HL-60/S4 (cell line): Measurements from ENCODE around the gene SGF29.
"Not testable (repeated sequence)": the region's sequence is repeated elsewhere in the genome, so short reads cannot be mapped to it uniquely, and the experiment has no call there.

Experiments
- in situ Hi-C: fragments of 300-500 bp; cut with MboI; formaldehyde crosslinking; loops from 2 replicates; pipeline ENCODE4 v1.14.3; 2022; ENCODE audit warnings: low sequenced_read_pairs

The SGF29 gene

DNA sequence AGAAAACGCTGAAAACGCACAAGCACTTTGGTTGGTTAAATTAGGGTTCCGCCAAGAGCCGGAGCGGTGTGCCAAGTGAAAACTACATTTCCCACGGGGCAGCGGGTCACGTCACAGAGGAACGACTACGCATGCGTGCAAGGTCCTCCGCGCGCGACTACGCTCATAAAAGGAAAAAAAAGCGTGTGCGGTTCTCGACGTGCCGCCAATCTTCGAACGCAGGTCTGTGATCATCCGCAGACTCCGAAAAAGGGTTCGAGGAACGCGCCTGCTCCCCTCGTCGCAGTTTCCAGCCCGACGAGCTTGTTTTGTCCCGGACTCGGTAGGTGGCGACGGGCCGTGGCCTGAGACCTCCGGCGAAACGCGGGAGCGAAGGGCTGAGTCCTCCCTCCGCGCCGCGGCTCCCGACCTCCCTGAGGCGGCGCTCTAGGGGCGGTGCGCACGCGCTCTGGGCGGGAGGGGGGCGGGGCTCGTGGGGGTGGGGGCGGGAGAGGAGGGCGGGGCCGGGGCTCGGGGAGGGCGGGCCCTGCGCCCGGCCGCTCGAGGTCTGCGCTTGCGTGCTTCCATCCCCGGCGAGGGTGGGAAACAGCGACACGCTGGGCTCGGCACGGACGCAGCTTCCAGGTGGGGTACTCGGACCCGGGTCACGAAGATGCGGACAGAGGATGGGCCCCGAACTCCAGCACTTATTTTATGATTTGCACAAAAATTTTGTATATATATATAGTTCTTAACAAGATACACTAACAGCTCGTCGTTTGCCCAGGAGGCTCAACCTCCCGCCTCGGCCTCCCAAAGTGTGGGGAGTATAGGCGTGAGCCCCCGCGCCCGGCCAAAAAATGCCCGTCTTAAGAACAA, at the start of gene SGF29:
TSS of gene SGF29 (plus strand) at position 145 of the 858 bp plus-strand sequence. CDS start 27,150 bp downstream, outside the sequence.
- in situ Hi-C loops, result no loop called here

DNA sequence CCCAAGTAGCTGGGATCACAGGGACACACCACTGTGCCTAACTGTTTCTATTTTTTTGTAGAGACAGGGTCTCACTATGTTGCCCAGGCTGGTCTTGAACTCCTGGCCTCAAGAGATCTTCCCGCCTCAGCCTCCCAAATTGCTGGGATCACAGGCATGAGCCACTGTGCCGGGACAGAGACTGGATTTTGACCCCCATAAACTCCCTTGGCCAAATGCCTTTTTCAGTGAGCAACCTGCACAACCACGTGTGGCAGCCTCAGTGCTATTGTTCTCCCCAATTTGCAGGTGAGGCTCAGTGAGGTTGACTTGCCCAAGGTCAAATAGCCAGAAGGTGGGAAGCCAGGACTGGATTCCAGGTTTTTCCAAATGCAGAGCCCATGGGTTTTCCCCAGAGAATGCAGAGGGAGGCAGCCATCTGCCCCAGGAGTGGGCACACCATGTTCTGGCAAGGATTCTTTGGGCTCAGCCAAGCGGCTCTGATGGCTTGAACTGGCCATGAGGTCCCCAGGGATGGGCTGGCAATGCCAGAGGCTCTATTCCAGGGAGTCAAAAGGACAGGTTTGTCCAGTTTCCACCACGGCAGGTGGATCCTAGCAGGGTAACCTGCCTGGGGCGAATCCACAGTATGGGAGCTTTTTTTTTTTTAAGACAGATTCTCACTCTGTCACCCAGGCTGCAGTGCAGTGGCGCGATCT, 48.9 kb upstream of the SGF29 start:
- in situ Hi-C loops, result no loop called here

DNA sequence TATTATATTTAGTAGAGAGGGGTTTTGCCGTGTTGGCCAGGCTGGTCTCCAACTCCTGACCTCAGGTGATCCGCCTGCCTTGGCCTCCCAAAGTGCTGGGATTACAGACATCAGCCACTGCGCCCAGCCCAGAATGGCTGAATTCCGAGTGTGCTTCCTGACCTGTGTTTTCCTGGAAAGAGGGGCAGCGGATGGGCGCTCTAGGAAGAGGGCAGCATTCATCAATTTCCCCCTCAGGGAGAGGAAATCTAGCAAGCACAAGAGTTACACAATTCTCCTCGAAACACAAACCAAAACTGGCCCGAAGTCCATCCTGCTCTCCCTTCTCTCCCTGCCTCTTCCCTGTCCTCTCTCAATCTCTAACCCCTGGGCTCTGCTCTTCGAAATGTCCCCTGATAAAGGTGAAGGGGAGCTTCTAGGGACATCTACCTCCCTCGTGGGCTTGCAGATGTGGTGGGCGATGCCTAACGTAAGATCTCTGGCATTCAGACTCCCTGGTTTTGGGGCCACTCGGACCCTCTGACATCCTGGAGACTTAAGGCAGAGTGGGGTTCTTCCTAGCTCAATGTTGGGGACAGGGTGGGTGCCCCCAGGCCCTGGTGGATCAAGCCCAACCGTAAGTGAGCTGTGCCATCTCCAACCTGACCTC, 48.1 kb upstream of the SGF29 start:
- in situ Hi-C loops, result no loop called here

DNA sequence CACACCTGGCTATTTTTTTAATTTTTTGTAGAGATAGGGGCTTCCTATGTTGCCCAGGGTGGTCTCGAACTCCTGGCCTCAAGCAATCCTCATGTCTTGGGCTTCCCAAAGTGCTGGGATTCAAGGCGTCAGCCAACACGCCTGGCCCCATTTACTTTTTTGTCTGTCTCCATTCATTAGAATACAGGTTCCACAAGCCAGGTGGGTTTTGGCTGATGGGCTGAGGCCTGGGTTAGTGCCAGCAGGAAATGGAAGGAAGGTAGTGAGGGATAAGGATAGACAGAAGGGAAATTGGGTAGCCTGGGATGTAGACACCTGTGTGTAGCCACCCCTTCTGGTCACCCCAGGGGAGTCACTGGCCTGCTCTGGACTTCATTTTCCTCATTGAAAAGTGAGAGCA, 42.7 kb upstream of the SGF29 start:
- in situ Hi-C loops, result no loop called here

DNA sequence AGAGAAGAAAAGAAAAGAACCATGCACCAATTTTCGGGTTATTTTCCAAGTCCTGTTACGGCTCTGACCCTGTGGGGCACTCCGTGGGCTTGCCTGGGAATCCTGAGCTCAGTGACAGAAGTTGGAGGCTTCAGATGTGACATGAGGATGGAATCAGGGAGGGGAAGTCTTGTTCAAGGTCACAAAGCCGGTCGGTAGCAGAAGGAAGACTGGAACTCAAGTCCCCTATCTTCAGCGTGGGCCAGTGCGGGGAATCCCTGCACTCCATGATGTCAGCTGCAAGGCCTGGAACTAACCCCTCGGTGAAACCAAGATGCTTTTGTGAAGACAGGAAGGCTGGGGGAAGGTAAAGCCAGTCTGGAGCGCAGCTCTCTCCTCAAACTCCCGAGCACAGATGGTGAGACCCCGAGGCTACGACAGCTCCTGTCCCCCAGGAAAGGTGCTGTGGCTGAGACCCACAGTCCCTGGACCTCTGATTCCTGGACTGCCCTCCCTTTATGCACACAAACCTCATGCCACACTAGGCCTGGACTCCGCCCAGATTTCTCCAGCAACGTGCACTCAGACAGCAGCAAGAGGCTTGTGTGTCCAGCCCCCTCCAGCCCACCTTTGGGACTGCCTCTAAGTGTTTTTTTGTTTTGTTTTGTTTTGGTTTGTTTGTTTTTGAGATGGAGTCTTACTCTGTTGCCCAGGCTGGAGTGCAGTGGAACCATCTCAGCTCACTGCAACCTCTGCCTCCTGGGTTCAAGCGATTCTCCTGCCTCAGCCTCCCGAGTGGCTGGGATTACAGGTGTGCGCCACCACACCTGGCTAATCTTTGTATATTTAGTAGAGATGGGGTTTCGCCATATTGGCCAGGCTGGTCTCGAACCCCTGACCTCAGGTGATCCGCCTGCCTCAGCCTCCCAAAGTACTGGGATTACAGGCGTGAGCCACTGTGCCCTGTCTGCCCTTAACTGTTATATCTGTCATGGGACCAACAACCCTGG, 41.6 kb upstream of the SGF29 start:
- in situ Hi-C loops, result no loop called here

DNA sequence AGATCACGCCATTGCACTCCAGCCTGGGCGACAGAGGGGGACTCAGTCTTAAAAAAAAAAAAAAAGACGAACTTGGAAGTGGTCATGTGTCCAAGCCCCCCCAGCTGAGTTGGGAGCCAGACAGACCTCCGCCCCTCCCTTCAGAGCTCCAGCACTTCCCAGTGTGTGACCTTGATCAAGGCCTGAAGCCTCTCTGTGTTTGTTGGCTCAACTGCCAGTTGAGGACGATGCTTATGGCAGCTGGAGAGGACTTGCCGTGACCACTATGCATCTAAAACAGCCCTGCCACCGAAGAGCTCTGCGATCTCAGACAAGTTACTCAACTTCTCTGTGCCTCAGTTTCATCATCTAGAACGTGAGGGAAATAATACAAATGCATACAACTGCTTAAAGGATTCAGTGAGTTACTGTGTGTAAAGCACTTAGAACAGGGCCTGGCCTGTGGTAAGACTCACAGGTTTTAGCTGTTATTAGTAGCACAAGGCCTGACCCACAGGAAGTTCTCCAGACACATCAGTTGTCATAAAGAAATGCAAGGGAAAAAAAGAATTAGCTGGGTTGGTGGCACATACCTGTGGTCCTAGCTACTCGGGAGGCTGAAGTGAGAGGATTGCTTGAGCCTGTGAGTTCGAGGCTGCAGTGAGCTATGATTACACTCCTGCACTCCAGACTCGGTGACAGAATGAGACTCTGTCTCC, 40.1 kb upstream of the SGF29 start:
- in situ Hi-C loops, result no loop called here

DNA sequence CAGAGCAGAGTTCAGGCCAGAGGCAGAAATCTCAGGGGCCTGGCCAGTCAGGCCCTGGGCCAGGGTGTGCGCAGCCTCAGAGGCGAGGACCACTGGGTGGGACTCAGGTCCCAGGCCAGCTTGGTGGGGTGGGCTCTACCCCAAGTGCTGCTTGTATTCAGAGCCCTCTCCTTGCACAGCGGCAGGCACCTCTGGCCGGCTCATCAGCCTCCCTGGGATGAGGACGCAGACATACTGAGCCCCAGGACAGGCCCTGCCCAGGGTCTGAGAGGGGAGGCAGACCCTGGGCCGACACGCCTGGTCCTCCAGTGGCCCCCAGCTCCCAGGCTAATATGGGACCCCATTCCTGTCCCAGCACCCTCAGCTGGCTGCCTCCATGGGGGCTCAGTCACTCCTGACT, 39.5 kb upstream of the SGF29 start:
- in situ Hi-C loops, result no loop called here

DNA sequence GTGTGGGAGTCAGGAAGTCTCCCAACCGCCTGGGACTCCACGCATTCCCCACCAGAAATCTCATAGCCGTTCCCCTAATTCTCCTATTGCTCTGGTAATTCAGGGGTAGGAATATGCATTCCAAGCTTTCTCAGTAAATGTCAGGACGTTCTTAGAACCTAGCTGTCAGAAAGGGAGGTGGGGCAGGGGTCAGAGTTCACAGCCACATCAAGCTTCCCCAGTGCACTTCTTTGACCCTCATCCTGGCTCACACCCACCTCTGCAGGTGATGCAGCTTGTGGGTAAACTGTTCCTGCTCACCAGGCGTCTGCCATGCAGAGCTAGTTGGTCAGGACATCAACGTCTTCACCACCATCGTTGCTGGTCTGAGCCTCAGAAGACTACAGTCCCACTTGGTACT, 33.0 kb upstream of the SGF29 start:
- in situ Hi-C loops, result no loop called here

DNA sequence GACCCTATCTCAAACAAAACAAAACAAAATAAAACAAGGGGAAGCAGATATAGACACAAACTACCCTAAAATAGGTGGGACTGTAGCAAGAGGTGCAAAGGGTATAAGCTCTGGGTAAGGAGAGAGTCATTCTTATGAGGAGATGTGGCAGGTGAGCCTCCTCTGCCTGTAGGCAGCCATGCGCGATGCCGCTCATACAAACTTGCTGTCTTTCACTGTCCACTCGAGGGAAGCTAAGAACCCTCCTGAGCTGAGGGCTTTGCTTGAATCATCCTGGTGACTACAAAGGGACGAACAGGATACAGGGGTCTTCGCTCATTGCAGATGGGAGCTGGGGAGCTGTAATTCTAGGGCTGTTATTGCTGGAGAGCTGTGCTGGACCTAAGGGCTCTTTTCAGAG, 32.3 kb upstream of the SGF29 start:
- in situ Hi-C loops, result no loop called here

DNA sequence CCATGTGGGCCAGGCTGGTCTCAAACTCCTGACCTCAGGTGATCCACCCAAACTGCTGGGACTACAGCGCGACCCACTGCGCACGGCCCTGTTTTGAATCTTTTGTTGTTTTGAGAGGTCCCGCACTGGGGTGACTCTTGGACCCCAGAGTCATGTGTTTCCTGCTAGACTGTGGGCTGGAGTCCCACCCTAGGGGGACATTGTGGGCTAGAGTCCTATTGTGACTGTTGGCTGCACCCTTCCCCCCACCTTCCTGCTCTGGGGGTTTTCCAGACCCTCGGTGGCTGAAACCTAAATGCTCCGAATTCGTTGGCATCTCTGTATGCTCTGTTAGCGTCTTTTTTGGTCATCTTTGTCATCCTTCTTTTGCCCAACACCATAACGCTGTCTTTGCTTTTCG, 30.9 kb upstream of the SGF29 start:
- in situ Hi-C loops, result no loop called here

DNA sequence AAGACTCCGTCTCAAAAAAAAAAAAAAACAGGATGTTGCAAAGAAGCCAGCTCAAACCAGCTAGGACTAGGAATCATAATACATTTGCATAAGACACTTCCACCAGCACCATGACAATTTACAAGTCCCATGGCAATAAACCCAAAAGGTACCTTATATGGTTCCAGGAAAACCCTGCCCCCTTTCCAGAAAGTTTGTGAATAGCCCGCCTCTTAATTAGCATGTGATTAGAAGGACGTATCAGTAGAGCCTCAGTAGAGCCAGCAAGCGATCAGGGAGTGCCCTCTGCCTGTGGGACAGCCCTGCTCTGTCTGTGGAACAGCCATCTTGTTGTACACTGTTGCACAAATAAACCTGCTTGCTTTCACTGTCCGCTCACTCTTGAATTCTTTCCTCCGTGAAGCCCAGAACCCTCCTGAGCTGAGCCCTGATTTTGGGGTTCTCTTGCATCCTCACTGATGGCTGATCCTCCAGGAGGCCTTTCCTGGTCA, 29.0 kb upstream of the SGF29 start:
- in situ Hi-C loops, result no loop called here

DNA sequence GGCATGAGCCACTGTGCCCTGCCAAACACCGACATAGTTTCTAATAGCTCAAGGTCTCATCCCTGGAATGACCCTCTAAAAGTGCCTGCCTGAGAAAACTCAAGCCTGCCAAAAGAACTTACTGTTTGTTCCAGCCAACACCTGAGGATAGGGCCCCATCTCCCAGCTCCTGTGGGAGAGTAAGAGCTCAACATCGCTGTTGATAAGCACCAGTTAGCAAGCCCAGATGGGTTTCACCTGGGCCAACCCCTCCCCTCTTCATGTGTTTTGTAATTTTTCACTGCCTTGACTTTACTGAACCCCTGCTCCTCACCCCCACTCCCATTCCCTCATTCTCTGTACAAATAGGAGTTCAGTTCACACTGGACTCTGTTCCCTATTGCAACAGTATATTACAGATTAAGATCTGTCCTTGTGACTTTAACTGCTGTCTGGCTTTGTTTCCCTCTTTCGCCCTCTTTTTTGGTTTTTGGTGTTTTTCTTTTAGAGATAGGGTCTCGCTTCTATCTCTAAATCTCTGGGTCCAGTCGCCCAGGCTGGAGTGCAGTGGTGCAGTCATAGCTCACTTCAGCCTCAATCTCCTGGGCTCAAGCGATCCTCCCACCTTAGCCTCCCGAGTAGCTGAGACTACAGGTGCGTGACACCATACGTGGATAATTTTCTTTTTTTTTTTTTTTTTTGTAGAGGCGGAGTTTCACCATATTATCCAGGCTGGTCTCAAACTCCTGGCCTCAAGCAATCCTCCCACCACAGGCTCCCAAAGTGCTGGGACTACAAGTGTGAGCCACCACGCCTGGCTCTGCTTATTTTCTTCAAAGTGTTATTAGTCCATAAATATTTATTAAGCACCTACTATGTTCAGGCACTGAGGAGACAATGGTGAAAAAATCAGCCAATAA, 27.3 kb upstream of the SGF29 start:
- in situ Hi-C loops, result no loop called here

DNA sequence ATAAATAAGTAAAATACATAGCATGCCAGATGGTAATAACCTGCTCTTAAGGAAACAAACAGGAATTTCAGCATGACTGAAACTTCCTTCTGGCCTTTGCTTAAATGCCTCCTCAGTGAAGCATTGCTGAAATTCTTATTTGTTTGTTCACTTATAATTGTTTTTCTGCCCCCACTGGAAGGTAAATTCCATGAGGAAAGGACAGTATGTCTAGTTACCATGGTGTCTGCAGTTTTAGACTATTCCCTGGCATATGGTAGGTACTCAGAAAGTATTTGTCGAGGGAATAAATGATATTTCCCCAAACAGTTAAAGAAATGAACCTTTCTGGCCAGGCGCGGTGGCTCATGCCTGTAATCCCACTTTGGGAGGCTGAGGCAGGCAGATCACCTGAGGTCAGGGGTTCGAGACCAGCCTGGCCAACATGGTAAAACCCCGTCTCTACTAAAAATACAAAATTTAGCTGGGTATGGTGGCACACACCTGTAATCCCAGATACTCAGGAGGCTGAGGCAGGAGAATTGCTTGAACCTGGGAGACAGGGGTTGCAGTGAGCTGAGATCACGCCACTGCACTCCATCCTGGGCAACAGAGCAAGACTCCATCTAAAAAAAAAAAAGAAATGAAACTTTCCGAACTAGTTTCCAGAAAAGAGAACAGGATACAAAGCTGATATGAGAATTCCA, 26.5 kb upstream of the SGF29 start:
- in situ Hi-C loops, result not testable (repeated sequence)

DNA sequence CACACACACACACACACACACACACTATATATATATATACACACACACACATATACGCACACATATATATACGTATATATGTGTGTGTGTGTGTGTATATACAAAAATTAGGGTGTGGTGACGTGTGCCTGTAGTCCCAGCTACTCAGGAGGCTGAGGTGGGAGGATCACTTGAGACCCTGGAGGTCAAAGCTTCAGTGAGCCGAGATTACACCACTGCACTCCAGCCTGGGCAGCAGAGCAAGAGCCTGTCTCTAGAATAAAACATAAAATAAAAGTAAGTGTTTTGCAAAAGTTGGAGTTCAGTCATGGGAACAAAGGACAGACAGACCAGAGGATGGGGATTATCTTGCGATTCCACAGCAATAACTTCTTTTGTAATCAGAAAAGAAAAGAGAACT, 25.7 kb upstream of the SGF29 start:
- in situ Hi-C loops, result no loop called here

DNA sequence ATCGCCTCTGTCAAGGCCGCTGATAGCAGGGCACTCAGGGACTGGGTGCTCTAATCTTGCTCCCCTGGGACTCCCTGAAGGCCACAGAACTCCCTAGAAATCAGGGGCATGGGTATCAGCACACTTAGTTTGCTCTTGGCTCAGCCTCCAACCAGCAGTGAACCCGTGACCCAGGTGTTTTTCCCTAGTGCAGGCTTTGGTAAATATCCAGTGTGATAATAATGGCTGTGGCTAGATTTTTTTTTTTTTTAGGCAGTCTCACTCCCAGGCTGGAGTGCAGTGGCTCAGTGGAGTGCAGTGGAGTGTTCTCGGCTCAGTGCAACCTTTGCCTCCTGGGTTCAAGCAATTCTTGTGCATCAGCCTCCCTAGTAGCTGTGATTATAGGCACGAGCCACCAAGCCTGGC, 25.3 kb upstream of the SGF29 start:
- in situ Hi-C loops, result no loop called here

DNA sequence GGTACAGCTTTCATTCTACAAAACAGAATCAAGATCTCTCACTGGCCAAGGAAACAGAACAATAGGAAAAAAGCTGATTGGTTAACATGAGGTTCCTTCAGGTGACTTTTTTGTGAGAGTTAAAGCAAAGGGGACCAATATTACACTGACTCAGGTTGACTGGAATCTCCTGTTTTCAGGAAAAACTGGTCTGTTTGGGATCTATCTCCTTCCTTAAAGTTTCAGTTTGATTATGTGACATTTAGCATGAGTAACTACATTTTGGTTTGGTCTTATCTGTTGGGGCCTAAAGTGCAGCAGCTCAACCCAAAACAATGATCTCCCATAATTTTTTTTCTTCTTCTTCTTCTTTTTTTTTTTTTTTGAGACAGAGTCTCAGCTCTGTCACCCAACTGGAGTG, 24.6 kb upstream of the SGF29 start:
- in situ Hi-C loops, result no loop called here

DNA sequence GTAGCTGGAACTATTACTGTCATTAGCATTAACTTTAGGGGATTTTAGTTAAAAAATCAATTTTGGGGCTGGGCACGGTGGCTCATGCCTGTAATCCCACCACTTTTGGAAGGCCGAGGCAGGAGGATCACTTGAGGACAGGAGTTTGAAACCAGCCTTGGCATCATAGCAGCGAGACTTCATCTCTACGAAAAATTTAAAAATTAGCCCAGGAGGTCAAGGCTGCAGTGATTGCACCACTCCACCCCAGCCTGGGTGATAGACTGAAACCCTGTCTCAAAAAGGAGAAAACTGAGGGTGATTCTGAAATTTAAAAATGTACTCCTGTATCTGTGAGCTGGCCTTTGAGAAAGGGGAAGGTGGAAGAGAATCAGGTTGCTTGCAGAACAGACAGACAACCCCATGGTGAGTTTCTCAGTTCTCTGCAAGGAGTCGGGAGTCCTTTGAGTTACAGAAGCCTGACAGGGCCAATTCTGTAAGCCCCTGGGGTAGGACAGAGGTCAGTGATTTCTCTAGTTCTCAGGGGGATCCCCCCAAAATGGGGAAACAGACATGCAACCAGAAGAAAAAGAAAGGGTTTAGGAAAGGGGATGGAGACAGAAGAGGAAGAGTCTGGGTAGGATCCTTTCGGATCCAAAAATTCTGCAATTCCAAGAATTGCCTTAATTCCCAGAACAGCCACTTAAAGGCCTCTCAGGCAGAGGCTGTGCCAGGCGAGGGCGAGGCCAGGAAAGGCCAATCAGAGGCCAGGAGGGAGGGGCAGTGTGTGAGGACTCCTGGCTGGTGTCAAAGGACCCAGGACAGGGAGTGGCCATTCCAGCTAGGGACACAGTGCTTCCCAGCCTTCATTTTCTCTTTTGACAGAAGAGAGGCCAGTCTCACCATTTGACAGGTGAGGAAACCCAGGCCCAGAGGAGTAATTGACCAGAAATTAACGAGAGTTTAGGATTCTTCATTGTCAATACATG, 21.7 kb upstream of the SGF29 start:
- in situ Hi-C loops, result no loop called here
